GM12874 (cell line): Measurements from ENCODE around the gene EVX2.

Experiments used
- CTCF ChIP-seq: IDR thresholded peaks from 2 replicates; pipeline ENCODE4 v1.5.1; 2011; ENCODE audit warnings: low read depth, mild to moderate bottlenecking, control low read depth, low read length, moderate library complexity; ENCODE audit not compliant: insufficient read depth

The EVX2 gene

GRCh38 chr2:176129813-176130146 is 46.0 kb upstream of the EVX2 start:
- TF ChIP-seq CTCF, result no peak

- TF ChIP-seq CTCF, result no peak
Measured at GRCh38 chr2:176128982-176129796, 45.4 kb upstream of the EVX2 start, which contains the start of gene HOXD8. HOXD8 (plus strand) TSS chr2:176129705; CDS start chr2:176130367, 662 bp downstream.

DNA sequence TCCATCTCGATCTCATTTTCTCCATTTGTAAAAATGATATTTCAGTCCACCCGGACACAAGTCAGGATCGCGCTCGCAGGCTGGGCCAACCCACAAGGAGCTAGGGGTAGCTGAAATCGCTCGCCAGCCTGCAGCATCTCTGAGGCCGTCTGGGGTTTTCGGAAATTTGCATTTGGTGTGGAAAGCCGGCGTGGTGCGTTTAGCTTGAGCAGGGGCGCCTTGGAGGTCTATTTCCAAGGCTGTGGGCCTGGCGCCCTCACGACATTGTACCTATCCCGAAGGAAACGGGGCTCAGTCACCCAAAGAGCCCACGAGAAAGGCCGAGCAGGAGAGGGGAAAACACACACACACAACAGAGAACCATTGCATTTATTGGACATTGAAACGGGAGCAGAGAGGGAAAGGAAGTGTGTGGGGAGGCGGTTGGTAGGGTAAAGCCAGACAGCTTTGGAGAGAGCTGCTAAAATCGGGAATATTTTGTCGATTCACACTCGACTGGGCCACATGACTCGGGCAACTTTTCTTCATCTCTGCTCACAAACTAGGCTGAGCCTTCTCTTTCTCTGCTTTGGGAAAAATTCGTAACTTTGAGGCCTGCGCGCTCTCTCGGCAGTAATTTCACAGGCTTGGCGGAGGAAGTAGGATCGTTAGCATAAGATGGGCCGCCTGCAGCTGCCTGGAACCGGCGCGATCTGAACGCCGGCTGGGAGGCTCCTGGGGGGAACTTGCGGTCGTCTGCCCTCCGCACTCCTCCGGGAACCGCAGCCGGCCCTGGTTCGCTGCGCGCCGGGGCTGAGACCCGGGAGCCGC is 44.6 kb upstream of the EVX2 start:
- no peak for TF ChIP-seq CTCF

GRCh38 chr2:176127774-176128072 is 44.0 kb upstream of the EVX2 start:
- TF ChIP-seq CTCF, result no peak

- TF ChIP-seq CTCF, result peak; percentile 51; the same call in 1 of the 2 replicates
Measured at GRCh38 chr2:176126929-176127773, 43.4 kb upstream of the EVX2 start.

- no peak for TF ChIP-seq CTCF
Measured at GRCh38 chr2:176125772-176126054, 42.0 kb upstream of the EVX2 start.
